ENCODE results near the gene MAP6. TPM values are rescaled to one million over a fixed set of nuclear protein-coding genes. Genes with fewer than 3 reads are reported as not detected.

Gene MAP6
- total and polyA plus RNA-seq, 2 of the 13 experiments (the other 11 are each of a cell fraction or from before 2014, with no cell fraction given): 0.04 TPM; not detected in 1

- TF ChIP-seq TOPORS (CRISPR knock-in tag; IDR thresholded peaks at IDR 0.05): no peak
- TF ChIP-seq SYNCRIP (IDR thresholded peaks at IDR 0.05; ENCODE audit: insufficient read depth, low read depth, low read length): no peak
- TF ChIP-seq U2AF2 (IDR thresholded peaks at IDR 0.05; ENCODE audit: low read depth, low read length): no peak
Measured at GRCh38 chr11:75562836-75563484, 105.9 kb downstream of the MAP6 start (continued).

- ChIA-PET POLR2A (interaction anchor here (0.6 to 2.0 kb wide), 17 partner anchors 9 to 320 kb away, joined by 3 to 31 read pairs (median 4); no protein-coding TSS in a partner anchor), CTCF (ENCODE audit: low intra/inter-chr PET ratio, low total read pairs) (no interaction called here)
- no peaks in the 10 kb centered on the region for H4K20me1 ChIP-seq (ENCODE audit: insufficient read depth, low read length)
- no peaks in the 10 kb centered on the region; a peak in 1 of 5 replicates for H3K27me3 ChIP-seq (ENCODE audit: control insufficient read depth in 1 of 2, insufficient read depth in 2 of 2, low read length in 2 of 2)
- peak within 1 kb of the TSS; percentile 69 for H3K27ac ChIP-seq (ENCODE audit: extremely low read length, insufficient read depth, low read length)
- in situ Hi-C loops (cut with HindIII; ENCODE audit: extremely low pct_ligation_motif_present, low pct_unique_long_range_greater_than_20kb): no loop called here
- intact Hi-C loops (cut with micrococcal nuclease; ENCODE audit: unreplicated experiment): no loop called here
- H3K4me2 ChIP-seq (ENCODE audit: low read depth, low read length): peak within 1 kb of the TSS; percentile 90
- TSS peak; percentile 63 for BruUV-seq (replicated peaks)
- FAIRE-seq (peak; percentile 87), DNase-seq (ENCODE audit: low spot score) (peak; percentile 81), ATAC-seq (peak; percentile 89)
- peaks cover 75% of the 10 kb centered on the region for H3K4me1 ChIP-seq (ENCODE audit: insufficient read depth, low read length)
- H3K9ac ChIP-seq (ENCODE audit: insufficient read depth, low read depth, low read length): peak within 1 kb of the TSS; percentile 83
- H3K4me3 ChIP-seq (replicated peaks in 1 of 3; ENCODE audit: insufficient read depth in 1 of 3, low read depth in 2 of 3, low read length in 3 of 3): peak within 1 kb of the TSS; percentile 69 to 91 (median 90)
- peaks cover 0 to 4% of the 10 kb centered on the region in 2 experiments; a peak in 2 of 5 replicates for H3K36me3 ChIP-seq (replicated peaks in 1 of 2; ENCODE audit: control insufficient read depth in 1 of 2, insufficient read depth in 2 of 2, low read length in 2 of 2)
- 2% methylated on average over 32 of the region's 51 CpGs for WGBS (ENCODE audit: low lambda C conversion rate)
- H2AFZ ChIP-seq (ENCODE audit: low read length): no peak within 1 kb of the TSS
- H3K79me2 ChIP-seq (ENCODE audit: insufficient read depth, low read length): peaks cover 31% of the 10 kb centered on the region
- no peaks in the 10 kb centered on the region for H3K9me3 ChIP-seq (ENCODE audit: low read length)
- TF ChIP-seq FOXK2 (IDR thresholded peaks at IDR 0.05) (no peak), AHDC1 (CRISPR knock-in tag; IDR thresholded peaks at IDR 0.05; ENCODE audit: borderline replicate concordance) (peak; percentile 57; the same call in 1 of the 2 replicates), TBP (CRISPR knock-in tag; IDR thresholded peaks at IDR 0.05) (no peak), ZNF775 (CRISPR knock-in tag; IDR thresholded peaks at IDR 0.05; ENCODE audit: borderline replicate concordance) (no peak), ZFAT (CRISPR knock-in tag; conservative IDR thresholded peaks at IDR 0.05) (no peak), CEBPG (CRISPR knock-in tag; IDR thresholded peaks at IDR 0.05) (0 out of 2 replicates have a peak, but pooled peaks have one; percentile 6), ZFP91 (CRISPR knock-in tag; IDR thresholded peaks at IDR 0.05; ENCODE audit: borderline replicate concordance) (no peak), ZNF709 (CRISPR knock-in tag; IDR thresholded peaks at IDR 0.05) (peak; percentile 6; the same call in 1 of the 2 replicates), JUN (CRISPR knock-in tag; IDR thresholded peaks at IDR 0.05) (no peak), ATF5 (CRISPR knock-in tag; IDR thresholded peaks at IDR 0.05; ENCODE audit: low read depth) (no peak)
Measured at GRCh38 chr11:75562048-75562835, 106.6 kb downstream of the MAP6 start, which contains the start of gene SERPINH1. SERPINH1 (plus strand) TSS chr11:75562253; CDS start chr11:75566350, 4,097 bp downstream.
